Measurements from ENCODE around the gene AQP2.

GRCh38 chr12:49949866-49950265 is 671 bp upstream of the AQP2 start:
- TF ChIP-seq CTCF (IDR thresholded peaks at IDR 0.05) (no peak), EZH2 (IDR thresholded peaks at IDR 0.05; ENCODE audit: borderline replicate concordance, insufficient read depth, low read depth, low read length, poor library complexity, severe bottlenecking) (no peak)
